Loucy (cell line): ENCODE data around the gene ITPRID2.
A peak's percentile ranks its signal among the peaks of the same experiment; 100 is the strongest.

ENCODE experiments used
- H2AFZ ChIP-seq: fragments of 200-600 bp; sonication (generic); 2 replicates; pipeline ENCODE4 v1.6.0; 2016; ENCODE audit warnings: antibody characterized with exemption, mild to moderate bottlenecking, low read length, moderate library complexity
- H3F3A ChIP-seq: fragments of 200-600 bp; 2 replicates; pipeline ENCODE4 v1.6.0; 2016; ENCODE audit warnings: antibody characterized with exemption, low read depth, mild to moderate bottlenecking
- H3K27me3 ChIP-seq: fragments of 200-600 bp; sonication (generic); 2 replicates; pipeline ENCODE4 v1.6.1; 2014; ENCODE audit warnings: low read length, mild to moderate bottlenecking; ENCODE audit not compliant: insufficient read depth, poor library complexity, severe bottlenecking
- H3K36me3 ChIP-seq: fragments of 200-600 bp; sonication (generic); 2 replicates; pipeline ENCODE4 v1.6.1; 2016; ENCODE audit warnings: low read length; ENCODE audit not compliant: insufficient read depth
- H3K4me1 ChIP-seq: fragments of 200-600 bp; sonication (generic); 2 replicates; pipeline ENCODE4 v1.5.1; 2014; ENCODE audit warnings: low read length, mild to moderate bottlenecking; ENCODE audit not compliant: insufficient read depth, poor library complexity, severe bottlenecking
- H3K4me2 ChIP-seq: fragments of 200-600 bp; sonication (generic); 2 replicates; pipeline ENCODE4 v1.6.0; 2014; ENCODE audit warnings: antibody characterized with exemption, low read length, low read depth, mild to moderate bottlenecking; ENCODE audit not compliant: poor library complexity, severe bottlenecking
- H3K4me3 ChIP-seq: fragments of 200-600 bp; sonication (generic); 2 replicates; pipeline ENCODE4 v1.5.1; 2014; ENCODE audit warnings: low read length, mild to moderate bottlenecking, mixed read lengths; ENCODE audit not compliant: poor library complexity, severe bottlenecking
- H3K79me2 ChIP-seq: fragments of 200-600 bp; sonication (generic); 2 replicates; pipeline ENCODE4 v1.6.1; 2014; ENCODE audit warnings: low read length; ENCODE audit not compliant: insufficient read depth
- H3K9ac ChIP-seq: fragments of 200-600 bp; sonication (generic); 2 replicates; pipeline ENCODE4 v1.6.0; 2014; ENCODE audit warnings: mild to moderate bottlenecking, low read depth, low read length, moderate library complexity; ENCODE audit not compliant: poor library complexity, severe bottlenecking
- H3K9me2 ChIP-seq: fragments of 200-600 bp; sonication (generic); replicated peaks from 2 replicates; pipeline ENCODE4 v1.6.1; 2016; ENCODE audit warnings: low read depth, low read length, mixed read lengths
- H3K9me3 ChIP-seq: fragments of 200-600 bp; sonication (generic); 2 replicates; pipeline ENCODE4 v1.6.1; 2014; ENCODE audit warnings: mild to moderate bottlenecking, antibody characterized with exemption, low read length, low read depth; ENCODE audit not compliant: insufficient read depth
- H4K20me1 ChIP-seq: fragments of 200-600 bp; sonication (generic); 2 replicates; pipeline ENCODE4 v1.6.0; 2014; ENCODE audit warnings: antibody characterized with exemption, low read length, mild to moderate bottlenecking; ENCODE audit not compliant: insufficient read depth, poor library complexity, severe bottlenecking
- EZH2phosphoT487 ChIP-seq: fragments of 200-600 bp; IDR thresholded peaks from 2 replicates; pipeline ENCODE4 v1.6.1; 2018; ENCODE audit warnings: antibody characterized with exemption, mild to moderate bottlenecking, moderate library complexity, borderline replicate concordance
- TF ChIP-seq, protein P1 (sequence below): fragments of 200-600 bp; sonication (generic); conservative IDR thresholded peaks from 2 replicates; pipeline ENCODE4 v1.5.1; 2014; ENCODE audit warnings: mild to moderate bottlenecking, antibody characterized with exemption, low read length

Gene ITPRID2

DNA sequence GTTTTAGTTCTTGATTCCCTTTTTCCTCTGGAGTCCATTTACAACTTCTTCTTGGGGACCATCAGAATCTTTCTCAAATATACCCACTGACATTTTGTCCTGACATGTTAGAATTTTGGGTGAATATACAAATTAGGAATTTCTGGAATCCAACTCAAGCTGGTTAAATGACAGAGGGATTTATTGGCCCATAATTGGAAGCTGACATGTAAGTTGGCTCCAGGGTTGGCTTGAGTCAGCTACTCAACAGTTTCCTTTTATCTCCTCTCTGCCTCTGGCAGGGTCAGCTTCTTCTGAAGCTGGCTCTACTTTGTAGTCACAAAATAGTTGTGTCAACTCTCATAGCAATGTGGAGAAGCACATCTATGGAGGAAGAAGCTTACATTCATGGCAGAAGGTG lies 57.5 kb downstream of the ITPRID2 start:
- no peak overlapping the region for H3K4me2 ChIP-seq
- no peak for TF ChIP-seq EZH2phosphoT487
- TF ChIP-seq, protein P1, sequence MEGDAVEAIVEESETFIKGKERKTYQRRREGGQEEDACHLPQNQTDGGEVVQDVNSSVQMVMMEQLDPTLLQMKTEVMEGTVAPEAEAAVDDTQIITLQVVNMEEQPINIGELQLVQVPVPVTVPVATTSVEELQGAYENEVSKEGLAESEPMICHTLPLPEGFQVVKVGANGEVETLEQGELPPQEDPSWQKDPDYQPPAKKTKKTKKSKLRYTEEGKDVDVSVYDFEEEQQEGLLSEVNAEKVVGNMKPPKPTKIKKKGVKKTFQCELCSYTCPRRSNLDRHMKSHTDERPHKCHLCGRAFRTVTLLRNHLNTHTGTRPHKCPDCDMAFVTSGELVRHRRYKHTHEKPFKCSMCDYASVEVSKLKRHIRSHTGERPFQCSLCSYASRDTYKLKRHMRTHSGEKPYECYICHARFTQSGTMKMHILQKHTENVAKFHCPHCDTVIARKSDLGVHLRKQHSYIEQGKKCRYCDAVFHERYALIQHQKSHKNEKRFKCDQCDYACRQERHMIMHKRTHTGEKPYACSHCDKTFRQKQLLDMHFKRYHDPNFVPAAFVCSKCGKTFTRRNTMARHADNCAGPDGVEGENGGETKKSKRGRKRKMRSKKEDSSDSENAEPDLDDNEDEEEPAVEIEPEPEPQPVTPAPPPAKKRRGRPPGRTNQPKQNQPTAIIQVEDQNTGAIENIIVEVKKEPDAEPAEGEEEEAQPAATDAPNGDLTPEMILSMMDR: no peak
- H3K79me2 ChIP-seq: no peaks in the 10 kb centered on the region
- H3K9me3 ChIP-seq: no peaks in the 10 kb centered on the region
- H2AFZ ChIP-seq: no peak overlapping the region
- no peaks in the 10 kb centered on the region for H4K20me1 ChIP-seq
- H3K4me1 ChIP-seq: peaks cover 10% of the 10 kb centered on the region
- H3K36me3 ChIP-seq: no peaks in the 10 kb centered on the region
- no peaks in the 10 kb centered on the region for H3F3A ChIP-seq
- no peaks in the 10 kb centered on the region for H3K27me3 ChIP-seq
- H3K4me3 ChIP-seq: no peak overlapping the region
- no peak overlapping the region for H3K9ac ChIP-seq
- H3K9me2 ChIP-seq: no peaks in the 10 kb centered on the region

DNA sequence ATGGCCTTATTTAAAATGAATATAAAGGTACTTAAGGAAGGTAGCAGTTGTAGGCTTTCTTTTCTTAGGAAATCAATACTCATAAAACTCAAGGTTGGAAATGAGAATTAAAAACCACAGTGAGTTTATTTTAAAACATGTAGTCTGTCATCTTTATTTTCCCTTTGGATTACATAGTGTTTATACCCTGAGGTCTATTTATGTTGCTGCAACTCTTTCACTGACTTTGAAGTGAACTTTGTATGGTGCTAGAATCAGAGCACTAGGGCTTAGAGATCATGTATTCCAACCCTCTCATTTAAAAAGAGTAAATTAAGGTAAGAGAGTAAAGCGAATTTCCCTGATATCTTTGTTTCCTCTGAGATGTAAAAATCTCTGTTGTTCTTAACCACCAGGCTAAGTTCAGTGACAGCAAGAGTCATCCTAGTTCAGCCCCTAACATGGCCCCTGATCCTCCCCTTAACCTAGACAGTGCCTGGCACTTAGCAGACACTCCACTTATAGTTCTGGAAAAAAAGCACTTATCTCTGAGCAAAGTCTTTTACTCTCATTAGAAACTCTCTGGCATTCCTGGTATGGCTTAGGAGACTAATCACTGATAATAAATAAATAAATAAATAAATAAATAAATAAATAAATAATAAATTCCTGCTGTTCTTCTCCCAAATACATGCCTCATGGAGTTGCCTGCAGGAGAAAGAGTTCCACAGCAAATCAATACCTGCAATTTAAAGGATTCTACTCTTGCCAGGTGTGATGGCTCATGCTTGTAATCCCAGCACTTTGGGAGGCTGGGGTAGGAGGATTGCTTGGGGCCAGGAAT lies 61.1 kb downstream of the ITPRID2 start:
- H3K4me1 ChIP-seq: peaks cover 24% of the 10 kb centered on the region
- no peaks in the 10 kb centered on the region for H3K9me3 ChIP-seq
- H3K27me3 ChIP-seq: no peaks in the 10 kb centered on the region
- no peaks in the 10 kb centered on the region for H3K36me3 ChIP-seq
- no peaks in the 10 kb centered on the region for H3K79me2 ChIP-seq
- no peak overlapping the region for H3K9ac ChIP-seq
- H3K4me3 ChIP-seq: no peak overlapping the region
- H3K4me2 ChIP-seq: no peak overlapping the region
- H3K9me2 ChIP-seq: no peaks in the 10 kb centered on the region
- H3F3A ChIP-seq: no peaks in the 10 kb centered on the region
- H4K20me1 ChIP-seq: no peaks in the 10 kb centered on the region
- no peak overlapping the region for H2AFZ ChIP-seq
- no peak for TF ChIP-seq EZH2phosphoT487
- TF ChIP-seq, protein P1: no peak

DNA sequence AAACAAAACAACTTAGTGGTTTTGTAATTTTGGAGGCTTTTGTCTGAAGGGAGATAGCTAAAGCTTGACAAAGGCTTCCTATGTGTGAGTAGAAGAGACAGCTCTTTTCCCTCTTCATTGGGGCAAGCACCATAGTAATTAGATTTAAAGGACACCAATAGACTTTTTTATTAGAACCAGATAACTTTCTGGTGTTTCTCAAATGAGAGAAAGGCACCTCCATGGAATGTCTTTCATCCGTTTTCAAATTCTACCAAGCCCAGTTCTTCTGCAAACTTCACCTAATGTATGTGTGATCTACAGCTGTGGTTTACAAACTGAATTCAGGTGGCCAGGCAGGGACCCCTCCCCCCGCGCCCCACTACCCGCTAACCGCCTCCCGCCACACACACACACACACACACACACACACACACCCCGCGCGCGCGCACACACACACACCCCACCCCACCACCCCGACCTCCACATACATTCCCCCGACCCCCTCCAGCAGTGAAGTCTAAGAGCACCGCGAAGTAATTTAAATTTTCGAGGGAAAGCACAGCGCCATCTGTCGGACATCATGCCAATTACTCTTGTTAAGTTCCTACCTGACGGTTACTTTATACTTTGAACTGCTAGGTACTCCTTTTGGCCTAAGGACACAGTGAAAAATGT lies 62.5 kb downstream of the ITPRID2 start:
- H3K9ac ChIP-seq: peak overlapping the region; percentile 66
- H3K36me3 ChIP-seq: no peaks in the 10 kb centered on the region
- TF ChIP-seq, protein P1: peak; percentile 66
- TF ChIP-seq EZH2phosphoT487: no peak
- peak overlapping the region; percentile 71 for H3K4me3 ChIP-seq
- H3K79me2 ChIP-seq: no peaks in the 10 kb centered on the region
- no peaks in the 10 kb centered on the region for H3F3A ChIP-seq
- peak overlapping the region; percentile 61 for H2AFZ ChIP-seq
- H3K27me3 ChIP-seq: no peaks in the 10 kb centered on the region
- H3K4me1 ChIP-seq: peaks cover 26% of the 10 kb centered on the region
- H3K9me3 ChIP-seq: no peaks in the 10 kb centered on the region
- peak overlapping the region; percentile 54 for H3K4me2 ChIP-seq
- H3K9me2 ChIP-seq: no peaks in the 10 kb centered on the region
- H4K20me1 ChIP-seq: no peaks in the 10 kb centered on the region
